ENCODE data around the gene LY9.

DNA sequence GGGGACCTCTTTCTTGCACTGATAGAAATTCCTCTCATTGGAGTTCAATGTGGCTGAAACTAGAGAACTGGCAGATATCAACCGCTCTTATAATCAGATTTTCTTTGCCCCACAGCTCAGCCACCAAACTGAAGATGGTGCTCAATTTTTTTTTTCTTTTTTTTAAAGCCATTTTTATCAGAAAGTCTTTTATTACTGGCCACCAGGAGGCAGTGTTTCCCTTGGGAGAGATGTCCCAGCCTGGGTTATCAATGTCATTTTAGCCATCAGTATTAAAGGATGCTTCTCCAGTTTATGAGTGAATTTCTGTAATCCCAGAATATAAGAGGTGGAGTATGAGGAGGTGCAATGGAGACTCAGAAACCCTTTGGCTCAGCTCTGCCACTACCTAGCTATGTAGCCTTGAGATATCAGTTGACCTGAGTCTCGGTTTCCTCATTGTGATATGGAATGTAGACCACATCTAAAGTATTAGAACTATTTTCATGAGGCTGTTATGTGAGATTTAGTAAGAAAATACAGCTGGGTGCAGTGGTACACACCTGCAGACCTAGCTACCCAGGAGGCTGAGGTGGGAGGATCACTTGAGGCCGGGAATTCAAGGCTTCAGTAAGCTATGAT lies 39.1 kb downstream of the LY9 start:
- TF ChIP-seq, protein P1, sequence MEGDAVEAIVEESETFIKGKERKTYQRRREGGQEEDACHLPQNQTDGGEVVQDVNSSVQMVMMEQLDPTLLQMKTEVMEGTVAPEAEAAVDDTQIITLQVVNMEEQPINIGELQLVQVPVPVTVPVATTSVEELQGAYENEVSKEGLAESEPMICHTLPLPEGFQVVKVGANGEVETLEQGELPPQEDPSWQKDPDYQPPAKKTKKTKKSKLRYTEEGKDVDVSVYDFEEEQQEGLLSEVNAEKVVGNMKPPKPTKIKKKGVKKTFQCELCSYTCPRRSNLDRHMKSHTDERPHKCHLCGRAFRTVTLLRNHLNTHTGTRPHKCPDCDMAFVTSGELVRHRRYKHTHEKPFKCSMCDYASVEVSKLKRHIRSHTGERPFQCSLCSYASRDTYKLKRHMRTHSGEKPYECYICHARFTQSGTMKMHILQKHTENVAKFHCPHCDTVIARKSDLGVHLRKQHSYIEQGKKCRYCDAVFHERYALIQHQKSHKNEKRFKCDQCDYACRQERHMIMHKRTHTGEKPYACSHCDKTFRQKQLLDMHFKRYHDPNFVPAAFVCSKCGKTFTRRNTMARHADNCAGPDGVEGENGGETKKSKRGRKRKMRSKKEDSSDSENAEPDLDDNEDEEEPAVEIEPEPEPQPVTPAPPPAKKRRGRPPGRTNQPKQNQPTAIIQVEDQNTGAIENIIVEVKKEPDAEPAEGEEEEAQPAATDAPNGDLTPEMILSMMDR (conservative IDR thresholded peaks at IDR 0.05; ENCODE audit: low read length), result peak; percentile 96
- TF ChIP-seq EZH2phosphoT487 (IDR thresholded peaks at IDR 0.05; ENCODE audit: borderline replicate concordance), result no peak

All from Loucy (cell line).